NCI-H2029 treated with DMSO at 0.1 percent for 48 hours (cell line): ENCODE data around the gene RHNO1.
A peak's percentile ranks its signal among the peaks of the same experiment; 100 is the strongest.

Experiments
- DNase-seq: peaks from one replicate; lab custom pipeline; 2025; lab: John Stamatoyannopoulos, UW

Gene RHNO1, protein sequence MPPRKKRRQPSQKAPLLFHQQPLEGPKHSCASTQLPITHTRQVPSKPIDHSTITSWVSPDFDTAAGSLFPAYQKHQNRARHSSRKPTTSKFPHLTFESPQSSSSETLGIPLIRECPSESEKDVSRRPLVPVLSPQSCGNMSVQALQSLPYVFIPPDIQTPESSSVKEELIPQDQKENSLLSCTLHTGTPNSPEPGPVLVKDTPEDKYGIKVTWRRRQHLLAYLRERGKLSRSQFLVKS

DNA sequence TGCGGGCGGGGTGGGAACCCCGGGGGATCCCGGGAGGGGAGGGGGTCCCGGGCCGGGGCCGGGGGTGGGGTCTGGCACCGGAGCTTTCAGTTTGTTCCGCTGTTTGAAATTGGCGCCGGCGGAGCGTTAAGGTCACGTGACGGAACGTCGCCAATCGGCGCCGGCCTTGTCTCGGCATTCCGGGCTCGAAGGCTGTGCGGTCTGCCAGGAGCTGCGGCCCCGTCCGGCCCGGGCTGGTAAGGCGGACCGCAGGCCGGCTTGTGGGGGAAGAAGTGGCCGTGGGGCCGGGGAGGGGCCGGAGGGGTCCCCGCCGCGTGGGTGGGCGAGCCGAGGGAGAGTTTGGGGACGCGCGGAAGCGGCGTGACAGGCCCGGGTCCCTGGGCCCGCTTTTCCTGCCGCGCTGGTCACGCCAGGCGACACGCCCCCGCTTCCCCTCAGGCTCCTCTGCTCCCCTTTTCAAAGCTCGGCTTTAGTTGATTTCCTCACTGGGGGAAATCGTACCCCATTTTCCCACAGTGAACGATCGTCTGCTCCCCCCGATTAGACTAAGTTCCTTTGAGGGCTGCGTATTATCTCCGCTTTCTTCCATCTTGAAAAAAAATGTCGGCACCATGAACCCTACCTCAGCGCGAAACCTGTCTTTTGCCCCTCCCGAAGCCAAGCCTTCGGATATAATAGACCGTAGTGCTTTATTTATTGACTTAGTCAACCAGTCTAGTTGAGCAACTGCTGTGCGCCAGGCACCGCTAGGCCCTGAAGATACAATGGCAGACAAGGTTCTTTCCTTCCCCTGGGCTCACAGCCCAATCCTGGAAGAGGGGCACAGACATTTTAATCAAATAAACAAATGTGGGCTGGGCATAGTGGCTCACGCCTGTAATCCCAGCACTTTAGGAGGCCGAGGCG, at the start of gene RHNO1, which contains the start of gene FOXM1:
TSS of gene RHNO1 (plus strand) at position 177 of the 906 bp plus-strand sequence. CDS start 8,144 bp downstream, outside the sequence.
TSS of gene FOXM1 (minus strand) at position 128 of the 906 bp plus-strand sequence. CDS start 2,696 bp downstream, outside the sequence.
- peak; percentile 72 for DNase-seq

GRCh38 chr12:2829275-2829674, 47.7 kb upstream of the RHNO1 start:
- no peak for DNase-seq

DNA sequence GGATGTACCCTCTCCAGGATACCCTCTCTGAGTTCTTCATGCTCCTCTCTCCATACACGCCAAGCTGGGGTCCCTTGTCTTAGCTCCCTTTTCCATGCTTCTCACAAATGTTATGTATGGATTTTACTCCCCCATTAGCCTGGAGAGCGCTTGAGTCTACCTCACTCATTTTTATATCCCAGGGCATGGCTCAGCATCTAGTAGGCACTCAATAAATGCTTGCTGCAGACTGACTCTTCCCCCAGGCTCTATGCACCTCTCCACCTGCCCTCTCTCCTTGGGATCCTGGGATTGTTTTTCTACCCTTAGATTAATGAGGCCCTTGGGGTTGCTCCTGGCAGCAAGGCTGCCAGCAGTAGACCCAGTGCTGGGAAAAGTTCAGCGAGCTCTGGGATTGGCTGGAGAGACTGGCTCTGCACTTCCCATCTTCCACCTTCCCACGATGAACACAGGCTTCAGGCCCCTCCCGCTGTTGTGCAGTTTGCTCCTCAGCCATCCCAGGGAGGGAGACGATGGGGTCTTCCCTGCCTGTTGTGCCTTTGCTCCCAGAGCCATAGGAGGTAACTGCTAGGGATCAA, 44.4 kb upstream of the RHNO1 start:
- no peak for DNase-seq

DNA sequence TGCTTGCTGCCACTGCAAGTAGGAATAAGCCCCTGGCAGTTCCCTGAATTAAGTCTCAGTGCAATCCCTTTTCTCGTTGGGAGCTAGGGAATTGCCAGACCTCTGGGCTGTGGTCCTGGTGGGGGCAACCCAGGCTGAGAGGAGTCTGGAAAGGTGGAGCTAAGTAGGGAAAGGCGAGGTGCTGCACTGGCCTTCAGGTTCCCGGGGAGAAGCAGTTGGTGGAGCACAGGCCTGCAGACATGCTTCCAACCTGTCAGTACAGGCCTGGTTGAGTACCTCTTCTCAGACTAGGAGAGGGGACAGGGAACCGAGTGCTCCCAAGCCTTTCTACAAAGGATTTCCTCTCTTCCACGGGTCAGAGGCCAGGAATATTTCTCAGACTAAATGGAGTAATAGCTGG, 43.7 kb upstream of the RHNO1 start:
- no peak for DNase-seq

- DNase-seq = no peak
These were observed 43.2 kb upstream of the RHNO1 start for GRCh38 chr12:2833810-2834209.

GRCh38 chr12:2834581-2835491, 42.2 kb upstream of the RHNO1 start, which contains the start of gene NRIP2:
TSS of gene NRIP2 (minus strand) at chr12:2835035. CDS start at chr12:2834983, 52 bp downstream.
- peak; percentile 17 for DNase-seq

DNA sequence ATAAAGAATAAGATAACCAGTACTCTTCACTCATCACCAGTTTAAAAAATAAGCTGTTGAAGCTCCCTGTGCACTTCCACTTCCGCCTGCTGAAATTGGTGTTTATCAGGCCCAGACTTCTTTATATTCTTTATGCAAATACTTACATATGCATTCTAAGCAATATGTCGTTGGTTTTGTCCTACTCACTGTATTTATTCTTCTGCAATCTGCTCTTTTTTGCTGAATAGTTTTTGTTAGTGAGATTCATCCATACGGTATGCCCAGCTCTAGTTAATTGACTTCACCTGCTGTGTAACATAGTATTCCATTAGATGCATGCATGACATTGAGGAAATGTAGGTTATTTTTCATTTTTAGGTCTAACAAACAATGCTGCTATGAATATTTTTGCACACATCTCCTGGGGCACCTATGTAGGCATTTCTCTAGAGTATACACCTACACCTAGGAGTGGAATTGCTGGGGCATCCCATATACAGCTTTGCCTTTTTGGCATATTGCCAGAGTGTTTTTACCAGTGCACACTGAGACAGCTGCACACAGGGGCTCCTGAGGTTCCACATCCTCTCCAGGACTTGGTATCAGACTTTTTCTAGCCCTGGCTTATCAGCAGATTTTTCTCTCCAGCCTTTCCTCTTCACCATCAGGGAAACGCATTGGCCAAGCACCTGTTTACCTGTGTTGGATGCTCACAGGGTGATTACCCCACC, 41.2 kb upstream of the RHNO1 start:
- no peak for DNase-seq

DNA sequence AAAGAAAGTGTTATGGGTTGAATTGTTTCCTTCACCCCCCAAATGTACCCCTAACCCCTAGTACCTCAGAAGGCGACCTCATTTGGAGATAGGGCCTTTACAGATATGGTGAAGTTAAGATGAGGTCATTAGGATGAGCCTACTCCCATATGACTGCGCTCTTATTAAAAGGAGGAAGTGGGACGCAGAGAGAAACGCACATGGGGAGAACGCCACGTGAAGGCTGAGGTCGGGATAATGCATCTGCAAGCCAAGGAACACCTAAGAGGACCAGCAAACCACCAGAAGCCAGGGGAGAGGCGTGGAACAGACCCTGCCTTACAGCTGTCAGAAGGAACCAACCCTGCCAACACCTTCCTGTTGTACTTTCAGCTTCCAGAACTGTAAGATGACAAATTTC, 40.4 kb upstream of the RHNO1 start:
- no peak for DNase-seq

DNA sequence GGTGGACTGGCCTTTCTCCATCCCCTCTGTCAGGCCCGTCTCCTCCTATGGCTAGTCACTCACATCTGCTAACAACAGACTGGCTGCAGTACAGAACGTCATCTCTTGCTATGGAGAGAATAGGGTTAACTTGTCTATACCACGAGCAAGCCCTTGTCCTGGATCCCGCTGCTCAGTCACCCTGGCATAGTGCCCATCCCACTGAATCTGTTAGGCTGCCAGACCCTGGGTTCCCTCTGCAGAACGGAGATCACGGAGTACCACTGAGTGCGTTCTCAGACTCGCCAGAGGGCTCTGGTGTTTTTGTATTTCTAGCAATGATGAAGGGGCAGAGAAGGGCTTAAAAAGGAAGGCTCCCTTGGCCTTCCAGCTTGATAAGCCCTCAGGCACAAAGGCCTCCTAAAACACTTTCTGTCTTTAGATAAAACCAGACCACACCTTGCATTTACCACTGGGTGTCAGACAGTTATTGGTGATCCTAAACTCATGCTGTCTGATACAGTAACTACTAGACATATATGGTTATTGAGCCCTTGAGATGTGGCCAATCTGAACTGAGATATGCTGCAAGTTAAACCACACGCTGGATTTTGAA, 35.9 kb upstream of the RHNO1 start:
- no peak for DNase-seq

- DNase-seq = no peak
These were observed 34.1 kb upstream of the RHNO1 start for GRCh38 chr12:2842948-2843347.

DNA sequence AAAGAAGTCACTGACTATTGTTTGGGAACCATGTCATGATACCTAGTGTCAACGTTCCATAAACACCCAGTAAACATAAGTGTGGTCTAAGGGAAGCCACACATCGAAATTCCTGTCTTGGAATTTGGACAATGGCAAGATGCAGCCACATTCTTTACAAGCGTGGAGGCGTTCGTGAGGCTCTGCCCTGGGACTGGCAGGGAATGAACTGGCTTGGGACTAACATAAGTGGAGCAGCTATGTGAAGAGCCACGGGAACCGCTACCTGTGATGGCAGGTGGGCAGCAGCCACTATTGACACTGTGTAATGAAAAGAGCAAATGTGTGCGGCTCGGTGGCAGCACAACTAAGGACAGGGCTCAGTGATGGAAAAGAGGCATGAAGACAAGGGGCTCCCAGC, 32.2 kb upstream of the RHNO1 start:
- no peak for DNase-seq

DNA sequence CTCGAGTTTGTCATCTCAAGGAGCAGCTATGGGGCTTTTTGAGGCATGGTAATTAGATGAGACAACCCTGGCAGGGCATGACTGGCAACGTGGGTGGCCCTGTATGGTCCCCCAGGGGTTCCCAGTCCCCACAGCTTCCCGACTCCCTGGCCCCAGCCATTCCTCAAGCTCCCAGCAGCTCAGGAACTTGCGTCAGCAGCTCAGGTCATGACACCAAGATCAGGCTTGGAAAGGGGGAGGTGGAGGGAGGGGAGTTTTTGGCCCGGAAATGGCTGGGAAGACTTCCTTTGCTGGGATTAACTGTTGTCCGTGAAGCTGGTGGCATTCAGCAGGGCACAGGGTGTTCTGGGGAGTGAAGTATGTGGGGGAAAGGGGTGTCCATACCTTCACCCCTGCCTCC, 31.7 kb upstream of the RHNO1 start:
- DNase-seq = no peak

GRCh38 chr12:2851931-2852330, 25.1 kb upstream of the RHNO1 start:
- DNase-seq = no peak

DNA sequence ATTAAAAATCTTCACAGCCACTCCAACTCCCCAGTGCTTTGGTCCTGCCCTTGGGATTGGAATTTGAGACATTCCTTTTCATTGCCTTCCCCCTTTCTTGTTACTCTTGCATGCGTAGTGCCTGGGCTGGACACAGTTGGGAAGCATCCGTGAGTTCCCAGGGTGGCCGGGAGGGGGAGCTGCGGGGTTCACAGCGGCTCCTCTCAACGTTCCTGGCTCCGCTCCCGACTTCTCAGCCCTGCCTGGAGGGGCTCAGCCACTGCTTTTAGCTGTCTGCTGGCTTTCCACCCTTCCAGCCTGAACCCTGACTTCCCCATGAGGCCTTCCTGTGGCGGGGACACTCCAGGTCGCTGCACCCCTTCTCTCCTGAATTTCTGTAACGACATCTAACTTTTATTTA, 23.4 kb upstream of the RHNO1 start:
- DNase-seq = peak; percentile 51

DNA sequence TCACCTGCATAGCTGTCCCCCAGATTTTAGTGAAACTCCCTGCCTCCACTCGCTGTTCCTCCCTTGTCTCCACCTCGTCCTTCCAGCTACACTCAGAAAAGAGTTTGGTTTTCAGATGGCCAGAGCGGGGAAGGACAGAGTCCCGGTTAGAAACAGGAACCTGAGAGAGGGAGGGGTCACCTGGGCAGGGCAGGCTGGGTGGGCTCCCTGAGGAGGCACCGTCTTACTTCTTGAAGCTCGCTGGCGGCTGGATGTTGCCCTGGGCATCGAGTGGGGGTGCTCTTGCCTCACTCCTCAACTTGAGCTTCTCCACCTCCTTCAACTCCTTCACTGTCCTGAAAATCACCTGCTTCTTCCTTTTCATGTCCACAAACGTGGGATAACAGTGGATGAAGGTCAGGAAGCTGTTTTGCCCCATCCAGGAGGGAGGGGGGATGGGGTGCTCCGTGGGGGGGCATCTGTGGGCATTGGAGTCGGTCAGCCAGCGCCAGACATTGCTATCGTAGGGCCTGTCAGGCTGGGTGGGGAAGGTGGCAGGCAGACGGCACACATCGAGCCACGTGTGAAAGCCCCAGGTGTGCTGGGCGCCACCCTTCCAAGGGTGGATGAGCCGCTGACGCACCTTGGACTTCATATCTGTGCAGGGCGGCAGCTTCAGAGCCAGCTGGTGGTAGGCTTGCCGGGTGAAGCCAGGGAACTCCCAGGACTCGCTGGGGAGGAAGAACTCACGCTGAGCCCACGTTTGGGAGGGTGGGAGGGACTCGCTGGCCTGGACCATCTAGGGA, 22.2 kb upstream of the RHNO1 start:
- no peak for DNase-seq

- no peak for DNase-seq
These were observed 21.5 kb upstream of the RHNO1 start for GRCh38 chr12:2855546-2855945.

DNA sequence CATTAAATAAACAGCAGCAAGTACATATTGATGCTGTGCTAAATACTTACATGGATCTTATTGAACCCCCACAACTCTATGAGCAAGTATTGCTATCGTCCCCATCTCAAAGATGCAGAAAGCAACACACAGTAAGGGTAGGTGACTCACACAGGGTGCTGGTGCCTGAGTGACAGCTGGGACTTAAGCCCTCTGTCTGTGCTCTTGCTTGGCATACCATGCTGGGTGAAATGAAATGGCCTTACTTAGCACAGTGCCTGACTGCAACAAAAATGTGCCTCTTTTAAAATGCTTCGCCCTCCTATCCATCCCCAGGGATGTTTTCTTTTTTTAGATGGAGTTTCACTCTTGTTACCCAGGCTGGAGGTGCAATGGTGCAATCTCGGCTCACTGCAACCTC, 21.0 kb upstream of the RHNO1 start:
- no peak for DNase-seq

DNA sequence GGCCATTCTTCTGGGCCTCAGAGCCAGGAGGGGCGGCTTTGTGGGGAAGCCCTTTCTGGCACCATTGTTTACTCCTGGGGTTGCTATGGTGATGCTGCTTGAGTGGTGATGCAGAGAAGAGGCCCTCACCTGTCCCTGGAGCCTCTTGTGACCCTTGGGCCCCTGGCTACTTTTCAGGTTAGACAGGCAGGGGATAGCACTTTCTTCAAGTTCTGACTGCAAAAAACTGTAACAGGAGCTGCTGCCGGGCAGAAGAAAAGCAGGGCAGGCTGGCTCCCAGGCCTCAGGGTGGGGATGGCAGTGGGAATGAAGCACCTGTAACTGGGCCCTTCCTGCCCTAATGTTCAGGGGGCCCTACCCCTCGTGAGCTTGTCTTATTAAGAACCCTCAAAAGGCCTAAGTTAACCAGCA, 20.0 kb upstream of the RHNO1 start, which contains the start of gene TEX52:
TSS of gene TEX52 (minus strand) at position 19 of the 411 bp plus-strand sequence. CDS start at position 6, 13 bp downstream.
- DNase-seq = peak; percentile 27

DNA sequence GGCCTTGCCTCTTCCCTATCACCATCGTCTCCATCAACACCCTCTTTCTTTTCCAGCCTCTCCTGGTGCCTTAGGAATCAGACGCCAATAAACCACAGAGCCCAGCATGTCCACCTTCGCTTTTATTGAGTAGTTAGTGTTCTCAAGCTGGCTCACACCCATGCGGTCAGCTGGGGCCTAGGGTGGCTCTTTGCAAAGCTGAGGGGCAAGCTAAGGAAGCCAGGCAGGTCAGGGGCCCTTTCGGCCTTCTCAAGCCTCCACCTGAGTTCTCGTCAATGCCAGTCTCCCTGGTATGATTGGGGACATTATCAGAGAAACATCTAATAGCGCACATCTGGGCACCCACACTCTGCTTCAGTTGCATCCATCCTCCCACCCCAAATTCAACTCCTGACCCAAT, 19.4 kb upstream of the RHNO1 start:
- DNase-seq = no peak

DNA sequence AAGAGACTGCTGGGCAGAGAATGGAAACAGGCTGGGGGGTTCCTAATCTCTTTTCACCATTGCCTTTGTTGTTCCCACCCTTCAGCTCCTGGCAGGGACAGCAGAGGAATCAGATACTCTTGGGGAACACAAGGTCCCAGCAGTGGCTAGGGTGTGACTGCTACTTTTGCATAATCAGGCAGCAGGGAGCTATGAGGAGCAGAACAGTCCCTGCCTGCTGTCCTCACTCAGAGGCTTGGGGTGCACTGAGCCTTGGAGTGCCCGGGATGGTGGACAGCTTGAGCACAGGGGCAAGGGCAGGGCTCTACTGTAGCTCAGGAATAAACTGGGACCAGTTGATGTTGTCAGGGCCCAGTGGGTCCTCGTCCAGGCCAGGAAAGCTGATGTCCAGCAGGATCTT, 18.7 kb upstream of the RHNO1 start:
- no peak for DNase-seq
